ENCODE results near the gene NKX6-2. TPM values are rescaled to one million over a fixed set of nuclear protein-coding genes. Genes with fewer than 3 reads are reported as not detected.

The NKX6-2 gene
- total RNA-seq, 2 experiments from 2014 or later: not detected

GRCh38 chr10:132779549-132780294, 6.2 kb downstream of the NKX6-2 start:
- Histone ChIP-seq H3K4me1 (ENCODE audit: insufficient read depth, low read length) (peaks cover 3% of the 10 kb centered on the region), H3K27me3 (ENCODE audit: control insufficient read depth in 1 of 2, insufficient read depth in 2 of 2, low read length in 2 of 2) (peaks cover 7 to 18% of the 10 kb centered on the region in 2 experiments), H3K36me3 (ENCODE audit: insufficient read depth, low read length) (peaks cover 32% of the 10 kb centered on the region), H3K9me3 (ENCODE audit: control insufficient read depth in 1 of 2, insufficient read depth in 1 of 2, low read length in 2 of 2) (peaks cover 0 to 38% of the 10 kb centered on the region in 2 experiments), H3K27ac (ENCODE audit: low read depth in 1 of 2, low read length in 2 of 2) (no peak overlapping the region), H3K4me3 (ENCODE audit: low read length) (no peak overlapping the region)
- no peak for TF ChIP-seq CTCF (IDR thresholded peaks at IDR 0.05)
- Mint-ChIP-seq H3K27me3 (peaks cover 12% of the 10 kb centered on the region), H3K36me3 (ENCODE audit: low read depth) (peaks cover 42% of the 10 kb centered on the region), H3K4me1 (ENCODE audit: low read depth) (peaks cover 9% of the 10 kb centered on the region), H3K9me3 (no peaks in the 10 kb centered on the region), H3K4me3 (no peak overlapping the region), H3K27ac (no peak overlapping the region)
- intact Hi-C loops (cut with DNase I, micrococcal nuclease): no loop called here
- no peak for ATAC-seq (ENCODE audit: poor library complexity)
- ChIA-PET POLR2A (no interaction called here), CTCF (no interaction called here)
- no peak for DNase-seq

DNA sequence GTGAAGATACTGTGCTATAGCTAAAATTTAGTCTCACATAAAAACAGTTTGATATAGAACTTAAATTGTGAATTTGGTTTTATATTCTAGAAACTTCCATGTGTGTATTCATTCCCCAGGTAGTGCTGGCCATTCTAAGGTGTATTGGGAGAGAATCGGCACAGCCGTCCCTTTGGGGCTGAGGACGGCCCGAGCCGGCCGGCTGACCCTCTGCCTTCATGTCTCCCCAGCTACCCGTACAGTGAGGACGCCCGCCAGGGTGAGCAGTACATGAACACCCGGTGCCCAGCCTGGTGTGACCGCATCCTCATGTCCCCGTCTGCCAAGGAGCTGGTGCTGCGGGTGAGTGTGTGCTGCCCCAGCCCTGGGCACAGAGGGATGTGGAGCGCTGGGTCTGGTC, 8.5 kb downstream of the NKX6-2 start:
- H3K27me3 Mint-ChIP-seq: no peaks in the 10 kb centered on the region
- H3K4me3 ChIP-seq (ENCODE audit: low read length): no peak overlapping the region
- H3K36me3 Mint-ChIP-seq (ENCODE audit: low read depth): peaks cover 37% of the 10 kb centered on the region
- no peaks in the 10 kb centered on the region for H3K4me1 ChIP-seq (ENCODE audit: insufficient read depth, low read length)
- no peak overlapping the region for H3K27ac Mint-ChIP-seq
- no peak for TF ChIP-seq CTCF (IDR thresholded peaks at IDR 0.05)
- DNase-seq (no peak), ATAC-seq (ENCODE audit: poor library complexity) (no peak)
- no peaks in the 10 kb centered on the region for H3K27me3 ChIP-seq (ENCODE audit: control insufficient read depth in 1 of 2, insufficient read depth in 2 of 2, low read length in 2 of 2)
- no peak overlapping the region for H3K4me3 Mint-ChIP-seq
- H3K27ac ChIP-seq (ENCODE audit: low read depth in 1 of 2, low read length in 2 of 2): no peak overlapping the region
- no peaks in the 10 kb centered on the region for H3K9me3 Mint-ChIP-seq
- no peaks in the 10 kb centered on the region for H3K4me1 Mint-ChIP-seq (ENCODE audit: low read depth)
- ChIA-PET POLR2A (no interaction called here), CTCF (no interaction called here)
- H3K36me3 ChIP-seq (ENCODE audit: insufficient read depth, low read length): peaks cover 32% of the 10 kb centered on the region
- H3K9me3 ChIP-seq (ENCODE audit: control insufficient read depth in 1 of 2, insufficient read depth in 1 of 2, low read length in 2 of 2): peaks cover 0 to 40% of the 10 kb centered on the region in 2 experiments
- intact Hi-C loops (cut with DNase I, micrococcal nuclease): no loop called here

- Mint-ChIP-seq H3K4me1 (ENCODE audit: low read depth) (no peaks in the 10 kb centered on the region), H3K9me3 (no peaks in the 10 kb centered on the region), H3K27ac (no peak overlapping the region), H3K4me3 (no peak overlapping the region), H3K27me3 (no peaks in the 10 kb centered on the region), H3K36me3 (ENCODE audit: low read depth) (peaks cover 35% of the 10 kb centered on the region)
- no peak for DNase-seq
- Histone ChIP-seq H3K27me3 (ENCODE audit: control insufficient read depth in 1 of 2, insufficient read depth in 2 of 2, low read length in 2 of 2) (no peaks in the 10 kb centered on the region), H3K36me3 (ENCODE audit: insufficient read depth, low read length) (peaks cover 32% of the 10 kb centered on the region), H3K4me3 (ENCODE audit: low read length) (no peak overlapping the region), H3K4me1 (ENCODE audit: insufficient read depth, low read length) (no peaks in the 10 kb centered on the region), H3K9me3 (ENCODE audit: control insufficient read depth in 1 of 2, insufficient read depth in 1 of 2, low read length in 2 of 2) (peaks cover 0 to 34% of the 10 kb centered on the region in 2 experiments), H3K27ac (ENCODE audit: low read depth in 1 of 2, low read length in 2 of 2) (no peak overlapping the region)
- no peak for TF ChIP-seq CTCF (IDR thresholded peaks at IDR 0.05)
- POLR2A ChIA-PET: no interaction called here
- CTCF ChIA-PET: no interaction called here
- no peak for ATAC-seq (ENCODE audit: poor library complexity)
- intact Hi-C loops (cut with DNase I, micrococcal nuclease): no loop called here
These were observed 9.1 kb downstream of the NKX6-2 start for GRCh38 chr10:132776821-132777220.
